ENCODE measurements around the gene TOP1. TPM values are rescaled to one million over a fixed set of nuclear protein-coding genes. Genes with fewer than 3 reads are reported as not detected.
A peak's percentile ranks its signal among the peaks of the same experiment; 100 is the strongest.

Gene TOP1
- total RNA-seq, 1 donor from 2014 or later, result 58.9 TPM

DNA sequence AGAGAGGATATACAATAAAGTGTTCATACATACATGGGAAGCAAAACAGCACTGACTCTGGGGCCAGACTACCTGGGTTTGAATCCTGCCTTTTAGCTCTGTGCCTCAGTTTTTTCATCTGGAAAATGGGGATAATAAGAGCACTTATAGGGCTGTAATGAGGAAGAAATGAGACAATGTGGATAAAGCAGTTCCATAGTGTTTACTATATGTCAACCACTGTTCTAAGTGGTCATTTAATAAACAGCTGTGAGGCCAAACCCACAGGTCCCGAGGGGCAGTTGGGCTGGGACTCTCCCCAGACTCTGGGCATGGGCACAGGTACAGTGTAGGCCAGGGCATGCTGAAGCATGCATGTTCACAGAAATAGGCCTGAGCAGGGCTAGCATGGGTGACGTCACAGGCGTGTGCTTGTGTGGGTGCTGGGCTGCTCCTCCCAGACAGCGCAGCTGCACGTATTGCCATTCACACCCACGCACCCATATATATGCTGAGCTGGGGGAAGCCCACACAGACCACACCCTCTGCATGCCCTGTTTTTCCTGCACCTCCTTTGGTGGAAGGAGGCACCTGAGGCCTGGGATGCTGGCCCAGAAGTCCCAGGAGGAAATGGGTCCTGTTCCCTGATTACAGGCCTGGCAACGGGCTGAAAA, 105.2 kb downstream of the TOP1 start:
- Histone ChIP-seq H3K36me3 (no peaks in the 10 kb centered on the region), H3F3A (ENCODE audit: low read depth) (peaks cover 15% of the 10 kb centered on the region), H3K27me3 (peaks cover 11% of the 10 kb centered on the region), H3K4me2 (no peak overlapping the region), H3K27ac (no peak overlapping the region), H3K9me3 (ENCODE audit: low read depth) (no peaks in the 10 kb centered on the region), H2AFZ (replicated peaks) (no peak overlapping the region), H3K4me3 (no peak overlapping the region), H3K4me1 (peaks cover 15% of the 10 kb centered on the region), H3K9ac (no peak overlapping the region), H4K20me1 (ENCODE audit: low read depth) (peaks cover 9% of the 10 kb centered on the region), H3K79me2 (ENCODE audit: low read depth) (peaks cover 15% of the 10 kb centered on the region)
- no peak for DNase-seq (ENCODE audit: low spot score)
- TF ChIP-seq EZH2phosphoT487 (IDR thresholded peaks at IDR 0.05), result no peak
- TF ChIP-seq CTCF (IDR thresholded peaks at IDR 0.05), result no peak
- no peak for TF ChIP-seq EZH2 (IDR thresholded peaks at IDR 0.05)
- Mint-ChIP-seq H3K4me3 (no peak overlapping the region), H3K9me3 (no peaks in the 10 kb centered on the region), H3K4me1 (peaks cover 17% of the 10 kb centered on the region), H3K36me3 (peaks cover 5% of the 10 kb centered on the region), H3K27me3 (ENCODE audit: insufficient read depth, low read depth) (peaks cover 6% of the 10 kb centered on the region), H3K27ac (no peak overlapping the region)

GRCh38 chr20:41134362-41135186, 106.0 kb downstream of the TOP1 start:
- Histone ChIP-seq H4K20me1 (ENCODE audit: low read depth) (peaks cover 16% of the 10 kb centered on the region), H3K79me2 (ENCODE audit: low read depth) (peaks cover 22% of the 10 kb centered on the region), H3K27me3 (peaks cover 11% of the 10 kb centered on the region), H3K9me3 (ENCODE audit: low read depth) (no peaks in the 10 kb centered on the region), H3K36me3 (no peaks in the 10 kb centered on the region), H2AFZ (replicated peaks) (no peak overlapping the region), H3K4me1 (peaks cover 22% of the 10 kb centered on the region), H3K4me3 (no peak overlapping the region), H3K27ac (no peak overlapping the region), H3K9ac (no peak overlapping the region), H3K4me2 (no peak overlapping the region), H3F3A (ENCODE audit: low read depth) (peaks cover 15% of the 10 kb centered on the region)
- Mint-ChIP-seq H3K4me1 (peaks cover 24% of the 10 kb centered on the region), H3K27ac (no peak overlapping the region), H3K9me3 (no peaks in the 10 kb centered on the region), H3K4me3 (peak overlapping the region; percentile 90), H3K36me3 (peaks cover 9% of the 10 kb centered on the region), H3K27me3 (ENCODE audit: insufficient read depth, low read depth) (peaks cover 6% of the 10 kb centered on the region)
- TF ChIP-seq CTCF (IDR thresholded peaks at IDR 0.05) (no peak), EZH2phosphoT487 (IDR thresholded peaks at IDR 0.05) (no peak), EZH2 (IDR thresholded peaks at IDR 0.05) (no peak)
- DNase-seq (ENCODE audit: low spot score), result no peak

DNA sequence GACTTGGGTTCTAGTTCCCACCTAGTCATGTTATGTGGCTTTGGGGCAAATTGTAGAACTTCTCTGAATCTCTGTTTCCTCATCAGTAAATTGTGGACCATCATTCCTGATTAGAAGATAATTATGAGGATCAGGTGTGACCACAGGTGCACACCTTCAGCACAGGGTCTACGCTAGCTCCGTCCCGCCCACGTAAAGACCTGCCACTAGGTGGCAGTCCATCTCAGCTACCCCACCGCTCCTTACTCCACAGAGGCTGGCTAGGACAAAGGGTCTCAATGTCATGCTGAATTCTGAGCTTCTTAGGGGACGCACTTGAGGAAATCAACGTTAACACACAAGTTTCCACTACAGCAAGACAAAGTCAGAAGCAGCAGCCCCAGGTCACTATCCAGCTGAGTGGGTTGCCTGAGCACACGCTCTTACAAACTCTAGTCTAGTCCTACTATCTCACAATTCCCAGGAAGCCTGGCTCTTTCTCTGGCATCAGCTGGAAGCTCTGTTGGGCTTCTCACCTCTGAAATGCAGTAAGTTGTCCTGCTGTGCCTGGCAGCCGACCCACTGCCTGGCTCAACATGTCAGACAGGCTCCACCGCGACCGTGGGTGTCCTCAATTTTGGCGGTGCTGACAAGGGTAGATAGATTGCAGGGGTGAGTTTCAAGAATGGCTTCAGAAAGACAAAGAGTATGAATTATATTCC, 106.7 kb downstream of the TOP1 start:
- peaks cover 24% of the 10 kb centered on the region for H4K20me1 ChIP-seq (ENCODE audit: low read depth)
- Mint-ChIP-seq H3K27ac (peak overlapping the region; percentile 17), H3K4me1 (peaks cover 32% of the 10 kb centered on the region), H3K36me3 (peaks cover 11% of the 10 kb centered on the region), H3K9me3 (no peaks in the 10 kb centered on the region), H3K4me3 (peak overlapping the region; percentile 90), H3K27me3 (ENCODE audit: insufficient read depth, low read depth) (peaks cover 6% of the 10 kb centered on the region)
- H3K9ac ChIP-seq, result no peak overlapping the region
- H2AFZ ChIP-seq (replicated peaks), result no peak overlapping the region
- TF ChIP-seq EZH2phosphoT487 (IDR thresholded peaks at IDR 0.05), result no peak
- TF ChIP-seq CTCF (IDR thresholded peaks at IDR 0.05), result peak; percentile 80
- TF ChIP-seq EZH2 (IDR thresholded peaks at IDR 0.05), result no peak
- H3K27me3 ChIP-seq, result peaks cover 11% of the 10 kb centered on the region
- H3K4me1 ChIP-seq, result peaks cover 30% of the 10 kb centered on the region
- no peak overlapping the region for H3K4me3 ChIP-seq
- no peak overlapping the region for H3K4me2 ChIP-seq
- peak; percentile 74 for DNase-seq (ENCODE audit: low spot score)
- H3K27ac ChIP-seq, result no peak overlapping the region
- H3F3A ChIP-seq (ENCODE audit: low read depth), result peaks cover 15% of the 10 kb centered on the region
- peaks cover 30% of the 10 kb centered on the region for H3K79me2 ChIP-seq (ENCODE audit: low read depth)
- no peaks in the 10 kb centered on the region for H3K9me3 ChIP-seq (ENCODE audit: low read depth)
- no peaks in the 10 kb centered on the region for H3K36me3 ChIP-seq

Measured in neural progenitor cell (in vitro differentiated cells).